ENCODE data around the gene MTFR1L.

MTFR1L gene

DNA sequence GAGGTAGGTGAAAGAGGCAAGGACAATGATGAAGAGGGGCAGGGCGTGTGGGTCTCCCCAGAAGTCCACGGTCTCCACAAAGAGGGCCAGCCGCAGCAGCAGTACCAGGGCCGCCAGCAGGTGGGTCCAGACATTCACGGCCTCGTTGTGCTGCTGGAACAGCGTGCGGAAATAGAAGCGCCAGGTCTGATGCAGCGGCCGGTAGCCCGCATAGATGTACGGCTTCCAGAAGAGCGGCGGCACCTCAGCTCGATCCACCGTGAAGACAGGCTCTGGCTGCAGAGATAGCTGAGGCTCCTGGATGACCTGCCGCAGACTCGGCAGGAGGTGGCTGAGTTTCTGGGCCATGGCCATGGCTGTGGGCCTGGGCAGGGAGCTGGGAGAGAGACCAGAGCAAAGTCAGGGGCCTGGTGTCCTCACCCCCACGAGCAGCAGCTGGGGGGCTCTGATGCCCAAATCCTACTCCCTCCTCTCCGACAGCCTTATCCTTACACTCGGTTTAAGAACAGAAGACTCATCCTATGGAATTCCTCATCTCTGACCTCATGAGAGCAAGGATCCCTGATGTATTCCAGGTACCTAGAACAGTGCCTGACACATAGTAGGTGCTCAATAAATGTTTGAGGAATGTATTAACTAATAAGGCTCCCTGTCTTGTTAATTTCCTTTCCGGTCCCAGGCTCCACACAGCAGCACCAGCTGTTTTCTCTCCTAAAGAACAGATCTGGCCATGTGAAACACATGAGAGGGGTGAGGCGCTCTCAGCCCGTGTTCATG is 43.9 kb downstream of the MTFR1L start:
- no peak for DNase-seq

DNA sequence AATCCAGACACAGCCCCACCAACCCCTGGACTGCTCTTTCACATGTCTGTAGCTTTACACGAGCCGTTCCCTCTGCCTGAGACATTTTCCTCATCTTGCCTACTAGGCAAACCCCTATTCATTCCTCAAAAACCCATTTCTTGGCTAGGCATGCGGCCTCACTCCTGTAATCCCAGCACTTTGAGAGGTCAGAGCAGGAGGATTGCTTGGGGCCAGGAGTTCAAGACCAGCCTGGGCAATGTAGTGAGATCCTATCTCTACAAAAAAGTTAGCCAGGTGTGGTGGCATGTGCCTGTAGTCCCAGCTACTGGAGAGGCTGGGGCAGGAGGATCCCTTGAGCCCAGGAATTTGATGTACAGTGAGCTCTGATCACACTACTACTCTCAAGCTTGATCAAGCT is 44.7 kb downstream of the MTFR1L start:
- no peak for DNase-seq

DNA sequence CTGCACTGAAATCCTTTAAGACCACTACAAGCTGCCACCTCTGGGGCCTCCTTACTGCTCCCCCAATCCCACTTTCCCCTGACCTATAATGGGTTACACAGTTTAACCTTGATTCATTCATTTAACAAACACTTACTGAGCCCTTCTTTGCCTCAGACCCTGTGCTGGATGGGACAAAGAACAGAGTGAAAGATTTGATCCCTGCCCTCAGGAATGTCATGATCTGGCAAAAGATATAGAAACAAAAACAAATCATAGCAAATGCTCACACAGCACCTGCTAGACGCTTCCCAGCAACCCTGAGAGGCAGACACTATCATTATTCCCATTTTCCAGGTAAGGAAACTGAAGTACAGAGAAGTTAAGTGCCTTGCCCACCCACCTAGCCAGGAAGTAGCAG is 46.5 kb downstream of the MTFR1L start:
- DNase-seq, result no peak

DNA sequence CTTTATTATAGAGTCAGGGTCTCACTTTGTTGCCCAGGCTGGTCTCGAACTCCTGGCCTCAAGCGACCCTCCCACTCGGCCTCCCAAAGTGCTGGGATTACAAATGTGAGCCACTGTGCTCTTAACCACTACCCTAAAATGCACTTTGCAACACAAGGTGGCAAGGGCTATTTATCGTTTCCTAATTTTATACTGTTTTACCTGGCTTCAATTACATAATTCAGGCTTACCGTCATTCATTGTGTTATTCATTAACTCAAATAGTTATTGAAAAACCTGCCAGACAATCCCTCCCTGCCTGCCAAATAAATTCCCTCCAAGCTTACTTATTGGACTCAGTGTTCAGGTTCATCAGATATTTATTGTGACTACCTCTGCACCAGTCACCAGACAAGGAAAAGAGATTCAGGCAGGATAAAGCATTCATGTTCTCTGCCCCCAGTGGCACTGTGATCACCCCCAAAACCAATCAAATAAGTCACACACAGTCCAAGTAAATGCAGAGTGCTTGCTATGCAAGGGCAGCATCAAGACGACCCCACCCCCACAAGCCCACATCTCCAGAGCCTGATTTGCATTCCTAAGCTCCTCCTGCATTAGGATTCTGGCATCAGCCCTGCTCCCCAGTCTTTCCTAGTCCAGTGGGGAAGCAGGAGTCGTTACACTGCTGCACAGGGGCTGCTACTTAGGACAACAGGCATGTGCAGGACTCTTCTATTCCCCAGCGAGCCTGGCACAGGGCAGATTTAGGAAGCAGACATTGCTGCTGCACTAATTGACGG is 47.6 kb downstream of the MTFR1L start:
- no peak for DNase-seq

DNA sequence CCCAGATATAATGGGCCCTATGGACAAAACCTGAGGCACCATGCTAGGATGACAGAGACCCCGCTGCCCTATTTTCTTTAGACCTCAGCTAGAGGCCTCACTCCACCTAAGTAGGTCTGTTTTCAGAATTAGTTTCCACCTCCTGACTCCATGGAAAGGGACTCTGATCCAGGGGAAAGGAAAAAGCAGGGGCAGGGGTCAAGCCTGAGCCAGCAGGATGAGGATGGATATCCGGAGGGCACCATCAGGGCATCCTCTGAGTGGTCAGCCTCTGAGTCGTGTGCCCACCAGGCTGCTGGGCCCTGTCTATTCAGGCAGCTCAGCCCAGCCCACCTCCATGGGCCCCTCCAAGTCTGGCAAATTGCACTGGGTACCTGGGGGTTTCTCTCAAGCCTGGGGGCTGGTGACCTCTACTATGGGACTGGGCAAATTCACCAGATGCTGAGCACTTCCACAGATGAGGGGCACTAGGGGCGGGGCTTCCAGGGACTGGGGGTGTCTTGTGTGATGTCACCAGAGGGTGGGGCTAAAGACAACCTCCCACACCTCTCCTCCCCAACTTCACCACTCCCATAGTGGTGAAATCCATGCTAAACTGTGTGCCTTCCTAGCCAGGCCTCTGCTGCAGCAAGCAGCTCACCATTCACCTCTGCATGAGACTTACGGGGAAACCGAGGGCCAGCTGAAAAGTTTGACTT is 50.3 kb downstream of the MTFR1L start:
- no peak for DNase-seq

DNA sequence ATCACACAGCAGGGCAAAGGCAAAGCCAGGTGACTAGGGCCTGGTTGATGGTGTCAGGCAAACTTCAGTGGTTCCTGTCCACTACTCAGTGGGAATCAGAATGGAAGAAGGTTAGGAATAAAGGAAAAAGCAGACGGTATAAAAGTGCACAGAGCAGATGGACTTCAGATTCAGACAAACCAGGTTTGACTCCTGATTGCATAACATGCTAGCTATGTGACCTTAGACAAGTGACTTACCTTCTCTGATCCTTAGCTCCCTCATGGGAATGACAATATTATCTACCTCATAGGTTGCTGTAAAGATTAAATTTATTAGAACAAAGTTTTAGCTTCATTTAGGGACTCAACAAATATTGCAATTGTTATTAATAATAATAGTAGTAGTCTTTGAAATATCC is 50.9 kb downstream of the MTFR1L start:
- no peak for DNase-seq

DNA sequence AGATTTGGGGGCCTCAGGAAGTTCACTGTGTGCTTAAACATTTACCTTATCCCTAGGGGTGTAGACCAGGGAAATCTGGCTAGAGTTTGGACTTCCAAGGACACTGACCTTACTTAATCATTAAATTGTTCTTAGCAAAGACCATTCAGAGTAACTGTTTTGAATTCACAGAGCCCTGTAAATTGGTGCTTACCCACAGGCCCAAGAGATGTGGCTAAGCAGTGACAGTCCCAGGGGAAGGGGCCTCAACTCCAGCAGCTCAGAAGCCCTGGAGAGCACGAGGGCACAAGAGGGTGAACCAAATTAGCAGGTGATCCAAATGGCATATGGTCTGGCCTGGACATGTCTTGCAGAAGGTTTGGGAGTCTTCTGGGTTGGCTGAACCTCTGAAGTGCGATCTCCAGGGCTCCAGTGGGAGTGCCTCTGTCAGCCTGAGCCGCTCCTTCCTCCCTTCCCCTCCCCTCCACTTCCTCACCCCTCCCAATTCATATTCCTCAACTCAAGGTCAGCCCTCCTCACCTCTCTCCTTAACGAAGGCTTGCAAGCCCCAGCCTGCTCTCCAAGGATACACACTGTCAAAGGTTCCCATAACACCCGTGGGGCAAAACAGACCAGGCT is 51.4 kb downstream of the MTFR1L start:
- DNase-seq, result no peak

DNA sequence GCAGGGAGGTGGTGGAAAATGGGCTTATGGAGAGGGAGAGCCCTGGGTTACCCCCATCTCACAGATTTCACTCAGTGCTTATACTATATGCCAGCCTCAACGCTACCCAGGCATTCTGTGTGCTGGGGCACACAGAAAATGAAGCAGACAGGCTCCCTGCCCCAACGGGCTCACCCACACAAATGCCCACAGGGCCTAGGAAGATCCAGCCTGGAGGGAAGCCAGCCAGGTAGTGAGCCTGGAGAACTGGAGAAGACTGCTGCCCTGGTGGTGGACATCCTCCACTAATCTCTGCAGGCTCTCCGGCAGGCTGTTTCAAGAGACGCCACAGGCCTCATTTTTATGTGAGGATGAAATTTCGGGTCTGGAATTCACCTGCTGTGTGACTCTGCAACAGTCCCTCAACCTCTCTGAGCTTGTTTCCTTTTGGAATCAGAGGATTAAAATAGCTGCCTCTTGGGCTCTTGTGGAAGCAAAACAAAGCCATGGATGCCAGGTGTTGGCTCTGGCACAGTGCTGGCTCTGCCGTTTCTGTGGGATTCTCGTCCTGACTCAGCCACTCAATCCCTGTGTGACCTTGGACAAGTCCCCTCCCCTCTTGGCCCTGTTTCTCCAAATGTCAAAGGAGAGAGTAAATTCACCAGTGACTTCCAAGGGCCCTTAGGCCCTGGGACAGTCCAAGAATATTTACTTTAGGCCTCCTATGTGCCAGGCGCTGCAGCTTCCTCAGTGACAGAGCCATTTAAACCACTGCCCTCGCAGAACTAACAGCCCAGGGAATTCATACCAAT is 52.1 kb downstream of the MTFR1L start:
- no peak for DNase-seq

DNA sequence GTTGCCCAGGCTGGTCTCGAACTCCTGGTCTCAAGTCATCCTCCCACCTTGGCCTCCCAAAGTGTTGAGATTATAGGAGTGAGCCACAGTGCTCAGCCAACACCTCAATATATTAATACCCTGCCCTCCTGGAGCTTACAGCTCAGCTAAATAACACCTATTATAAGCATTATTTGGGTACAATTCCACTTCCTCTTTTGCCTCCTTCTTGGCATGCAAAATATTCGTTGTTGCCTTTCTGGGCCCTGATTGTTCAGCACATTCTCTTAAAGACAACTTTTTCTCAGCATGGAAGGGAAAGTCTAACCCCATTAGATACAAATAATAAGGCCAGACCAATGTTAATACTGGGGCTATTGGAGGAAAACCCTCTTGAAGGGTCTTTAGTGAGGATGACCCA is 53.0 kb downstream of the MTFR1L start:
- no peak for DNase-seq

DNA sequence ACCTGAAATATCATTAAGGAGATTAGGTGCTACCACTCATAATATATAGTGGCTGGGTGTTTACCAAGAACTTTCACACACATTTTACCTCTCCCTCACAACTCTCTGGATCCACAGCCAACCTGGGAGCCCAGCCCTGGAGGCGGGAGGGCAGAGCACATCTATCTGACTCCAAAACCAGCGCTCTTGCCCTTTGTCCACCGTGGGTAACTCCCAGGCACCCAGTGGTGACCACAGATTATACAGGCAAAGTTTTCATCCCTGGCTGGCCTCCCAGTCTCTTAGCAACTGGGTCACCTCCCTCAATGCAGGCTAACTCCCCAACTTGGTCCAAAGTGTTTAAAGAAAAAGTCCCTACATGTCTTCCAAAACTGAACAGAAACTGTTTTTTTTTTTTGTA is 53.4 kb downstream of the MTFR1L start:
- DNase-seq, result no peak

DNA sequence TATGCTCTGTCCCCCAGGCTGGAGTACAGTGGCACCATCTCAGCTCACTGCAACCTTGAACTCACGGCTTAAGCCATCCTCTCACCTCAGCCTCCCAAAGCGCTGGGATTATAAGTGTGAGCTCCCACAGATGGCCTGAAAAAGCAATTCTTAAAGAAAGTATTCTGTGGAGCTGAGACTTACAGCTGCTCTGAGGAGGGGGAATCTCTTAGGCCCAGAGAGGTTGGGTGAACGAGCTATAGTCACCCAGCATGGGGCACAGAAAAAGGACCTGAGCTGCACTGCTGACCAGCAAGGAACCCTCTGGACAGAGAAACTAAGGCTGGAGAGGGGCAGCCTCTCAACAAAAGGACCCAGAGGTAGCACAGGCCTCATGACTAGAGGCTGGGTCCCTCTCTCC is 54.5 kb downstream of the MTFR1L start:
- DNase-seq, result no peak

DNA sequence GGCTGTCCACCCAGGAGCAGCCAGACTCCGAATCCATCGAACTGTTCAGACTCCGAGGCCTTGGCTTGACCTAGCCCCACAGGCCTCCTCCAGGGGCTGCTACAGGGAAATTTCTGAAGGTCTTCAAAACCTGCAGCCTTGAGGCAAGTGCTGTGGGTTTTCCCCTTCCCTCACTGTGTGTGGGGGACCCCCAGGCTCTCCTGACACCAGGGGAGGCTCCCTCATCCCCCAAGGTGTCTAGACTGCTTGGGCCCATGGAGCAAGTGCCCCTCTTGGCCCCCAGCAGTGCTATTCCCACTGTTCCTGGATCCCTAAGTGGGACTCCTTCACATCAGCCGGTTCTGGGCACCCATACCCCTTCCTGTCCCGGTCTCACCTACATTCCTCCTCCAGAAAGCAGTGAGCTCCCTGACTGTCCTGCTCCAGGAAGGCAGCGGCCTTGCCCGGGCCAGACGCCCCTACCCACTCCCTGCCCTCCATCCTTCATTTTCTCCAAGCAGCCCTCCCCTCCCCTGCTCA is 54.9 kb downstream of the MTFR1L start:
- DNase-seq, result no peak

DNA sequence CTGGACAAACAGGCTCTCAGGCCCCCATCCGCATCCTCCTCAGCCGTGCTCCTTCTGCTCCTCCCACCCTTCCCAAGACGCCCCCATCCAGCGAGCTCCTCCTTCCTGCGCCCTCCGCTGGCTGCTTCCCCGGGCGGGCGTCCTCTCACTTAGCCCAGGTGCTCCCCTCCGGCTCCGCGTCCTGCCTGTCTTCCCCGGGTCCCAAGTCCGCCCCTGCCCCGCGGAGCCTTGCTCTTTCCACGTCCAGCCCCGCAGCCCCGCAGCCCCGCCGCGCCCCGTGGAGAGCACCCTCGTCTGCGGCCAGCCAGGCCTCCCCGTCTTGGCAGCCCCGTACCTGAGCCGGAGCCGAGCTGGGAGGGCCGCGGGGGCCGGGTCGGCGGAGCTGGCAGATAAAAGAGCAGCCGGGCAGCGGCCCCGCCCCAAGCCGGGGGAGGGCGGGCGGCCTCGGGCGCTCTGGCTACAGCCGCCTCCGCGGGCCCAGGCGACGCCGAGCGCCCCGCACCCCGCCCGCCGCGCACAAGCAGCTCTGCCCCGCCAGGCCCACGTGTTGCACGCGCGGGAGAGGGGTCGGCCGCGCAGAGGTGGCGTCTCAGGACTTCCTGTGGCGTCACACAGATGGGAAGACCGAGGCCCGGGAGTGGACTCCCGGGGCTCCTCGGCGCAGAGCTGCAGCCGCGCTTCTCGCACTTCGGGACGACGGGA is 55.6 kb downstream of the MTFR1L start, which contains the start of gene PAQR7:
Gene PAQR7 (minus strand): TSS at position 555 of the 702 bp plus-strand sequence. CDS start 11,869 bp downstream, outside the sequence.
- DNase-seq, result peak; percentile 53

DNA sequence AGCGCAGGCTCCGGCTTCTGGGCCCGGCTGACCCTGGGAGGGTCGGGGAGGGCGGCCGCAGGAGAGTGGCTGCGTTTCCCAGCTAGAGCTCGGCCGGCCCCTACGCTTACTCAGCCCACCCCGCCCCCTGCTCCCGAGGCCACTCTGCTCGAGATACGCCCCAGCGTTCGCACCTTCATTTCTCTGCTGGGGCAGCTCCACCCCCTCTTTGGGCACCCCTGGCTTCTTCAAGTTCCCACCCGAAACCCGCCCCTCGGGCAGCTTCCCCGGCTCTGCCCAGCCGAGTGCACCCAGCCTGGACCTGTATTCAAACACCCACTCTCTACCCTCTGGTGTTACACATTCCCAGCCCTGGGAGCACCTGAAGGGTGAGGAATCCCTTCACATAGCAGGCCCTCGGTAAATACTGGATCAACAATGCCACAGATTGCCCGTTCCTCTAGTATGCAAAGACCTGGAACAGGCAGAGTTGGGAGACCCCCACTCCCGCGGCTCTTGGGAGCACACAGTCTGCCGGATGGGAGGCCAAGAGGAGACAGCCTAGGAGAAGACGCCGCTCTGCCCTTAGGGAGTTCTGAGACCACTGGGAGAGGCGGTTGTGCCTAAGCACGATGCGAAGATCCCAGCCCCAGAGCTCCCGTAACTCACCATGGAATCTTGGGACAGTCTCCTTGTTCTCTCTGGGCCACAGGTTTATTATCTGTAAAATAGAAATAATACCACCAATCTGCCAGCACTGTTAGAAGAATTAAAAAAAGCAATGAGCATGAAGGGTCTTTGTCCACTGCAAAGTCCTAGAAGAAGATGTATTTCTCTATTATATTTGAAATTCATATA is 56.3 kb downstream of the MTFR1L start:
- DNase-seq, result no peak

DNA sequence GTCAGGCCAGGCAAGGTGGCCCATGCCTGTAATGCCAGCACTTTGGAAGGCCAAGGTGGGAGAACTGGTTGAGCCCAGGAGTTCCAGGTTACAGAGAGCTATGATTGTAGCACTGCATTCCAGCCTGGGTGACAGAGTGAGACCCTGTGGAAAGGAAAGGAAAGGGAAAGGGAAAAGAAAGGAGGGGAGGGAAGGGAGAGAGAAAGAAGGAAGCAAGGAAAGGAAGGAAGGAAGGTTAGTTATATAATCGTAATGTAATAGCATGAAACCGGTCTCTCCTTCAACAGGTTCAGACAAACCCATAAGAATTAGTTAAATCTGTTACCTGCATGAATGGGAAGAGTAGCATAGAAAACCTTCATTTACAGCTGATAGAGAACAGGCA is 56.9 kb downstream of the MTFR1L start:
- no peak for DNase-seq

DNA sequence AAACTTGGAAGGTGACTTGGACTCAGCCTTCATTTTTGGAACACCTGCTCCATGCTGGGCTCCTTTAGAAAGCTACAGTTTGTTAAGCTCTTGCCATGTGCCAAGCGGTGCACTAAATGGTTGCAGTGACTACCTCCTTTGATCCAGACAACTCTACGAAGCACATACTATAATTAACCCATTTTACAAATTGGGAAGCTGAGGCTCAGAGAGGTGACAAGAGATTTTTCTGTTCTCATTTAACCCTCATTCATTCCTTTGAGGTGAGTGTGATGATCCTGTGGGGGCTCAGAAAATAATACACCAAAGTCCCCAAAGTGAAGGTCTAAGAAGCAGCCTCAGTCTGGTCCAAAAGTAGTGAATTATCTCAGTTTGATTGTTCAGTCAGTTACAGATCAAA is 57.4 kb downstream of the MTFR1L start:
- DNase-seq, result no peak

DNA sequence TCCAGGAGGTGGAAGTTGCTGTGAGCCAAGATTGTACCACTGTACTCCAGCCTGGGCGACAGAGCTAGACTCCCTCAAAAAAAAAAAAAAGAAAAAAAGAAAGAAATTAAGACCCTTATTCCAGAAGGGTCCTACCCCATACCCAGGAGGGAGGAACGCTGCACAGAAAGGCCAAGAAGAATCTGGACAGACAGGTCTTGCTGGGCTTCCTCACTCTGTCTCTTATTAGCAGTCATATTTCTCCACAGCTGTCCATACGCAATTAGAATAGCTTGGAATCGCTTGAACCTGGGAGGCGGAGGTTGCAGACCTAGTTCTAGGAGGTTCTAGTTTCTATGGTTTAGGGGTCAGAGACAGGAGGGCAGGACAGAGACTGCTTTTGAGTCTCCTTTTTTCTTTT is 58.9 kb downstream of the MTFR1L start:
- DNase-seq, result no peak

DNA sequence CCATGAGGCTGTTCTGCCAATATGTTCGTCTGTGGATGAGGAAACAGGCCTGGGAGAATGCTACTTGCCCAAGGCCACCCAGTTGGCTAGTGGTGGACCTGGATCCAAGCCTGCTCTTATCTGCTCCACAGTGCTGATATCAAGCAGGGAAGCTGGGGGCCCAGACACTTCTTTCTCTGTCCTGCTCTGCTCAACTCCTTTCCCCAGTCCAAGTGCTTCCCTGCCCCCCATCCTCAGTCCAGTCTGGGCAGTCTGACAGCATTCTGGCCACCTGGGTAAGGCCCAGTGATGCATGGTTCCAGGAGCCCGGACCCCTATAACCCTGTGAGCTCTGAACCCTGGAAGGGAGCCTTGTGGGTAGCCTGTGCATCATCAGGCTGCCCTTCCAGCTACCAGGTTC is 59.9 kb downstream of the MTFR1L start:
- DNase-seq, result no peak

DNA sequence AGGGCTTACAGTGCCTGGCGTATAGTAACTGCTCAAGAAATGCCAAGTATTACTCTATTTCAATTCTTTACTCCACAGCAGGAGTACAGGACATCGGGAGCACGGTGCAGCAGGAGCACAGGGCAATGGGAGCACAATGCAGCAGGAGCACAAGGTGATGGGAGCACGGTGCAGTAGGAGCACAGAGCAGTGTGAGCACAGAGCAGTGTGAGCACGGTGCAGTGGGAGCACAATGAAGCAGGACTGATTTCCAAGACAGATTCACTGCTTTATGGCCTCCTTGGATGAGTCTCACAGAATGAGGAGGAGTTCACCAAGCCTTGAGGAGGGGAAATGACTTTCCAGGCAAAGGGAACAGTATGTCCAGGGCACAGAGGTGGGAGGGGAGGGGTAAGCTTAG is 60.8 kb downstream of the MTFR1L start:
- DNase-seq, result no peak

DNA sequence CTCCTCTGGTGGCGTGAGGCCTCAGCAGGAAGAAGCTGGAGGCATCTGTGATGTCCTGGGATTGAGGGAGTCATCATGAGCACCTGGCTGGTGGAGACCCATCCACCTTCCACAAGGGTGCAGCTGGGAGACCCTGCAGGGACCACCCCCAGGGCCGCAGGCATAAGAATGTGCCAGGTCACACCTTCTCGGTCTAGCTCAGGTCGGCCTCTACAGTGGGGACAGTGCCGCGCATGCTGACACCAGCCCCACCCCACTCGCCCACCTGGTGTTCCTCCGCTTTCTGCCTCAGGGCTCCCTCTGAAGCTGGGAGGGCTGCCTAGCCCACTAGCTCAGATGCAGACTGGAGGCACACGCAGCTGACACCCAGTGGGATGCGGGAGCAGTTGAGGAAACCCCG is 61.5 kb downstream of the MTFR1L start:
- DNase-seq, result no peak
